Mammary epithelial cell (primary cell): ENCODE results near the gene DNAJB5.
"Not testable (repeated sequence)": the region's sequence is repeated elsewhere in the genome, so short reads cannot be mapped to it uniquely, and the experiment has no call there.

ENCODE experiments used
- CTCF ChIP-seq, 2 donors: IDR thresholded peaks in 1 of 2; conservative IDR thresholded peaks in 1 of 2; 2 replicates each; pipeline ENCODE4 v1.5.1; 2011 to 2012; ENCODE audit warnings: inconsistent platforms in 2 of 2, low read length in 2 of 2, mild to moderate bottlenecking in 2 of 2, control low read depth in 1 of 2, low read depth in 1 of 2; ENCODE audit not compliant: insufficient read depth in 1 of 2; ENCODE audit errors: extremely low read depth in 1 of 2
- EZH2 ChIP-seq: IDR thresholded peaks from 2 replicates; pipeline ENCODE4 v1.6.1; 2012; ENCODE audit warnings: low read length, inconsistent platforms, borderline replicate concordance

- TF ChIP-seq CTCF (conservative IDR thresholded peaks at IDR 0.05 in 1 of 2, IDR thresholded peaks at IDR 0.05 in 1 of 2; ENCODE audit: extremely low read depth in 1 of 2, insufficient read depth in 1 of 2, low read depth in 1 of 2, low read length in 2 of 2); EZH2: not testable (repeated sequence)
Observed at GRCh38 chr9:34939989-34940388, 49.6 kb upstream of the DNAJB5 start.
